ENCODE data around the gene TCN2. TPM values are rescaled to one million over a fixed set of nuclear protein-coding genes. Genes with fewer than 3 reads are reported as not detected.
A peak's percentile ranks its signal among the peaks of the same experiment; 100 is the strongest.

Gene TCN2
- total RNA-seq, 2 experiments from 2014 or later, result 0.19 to 0.41 TPM

GRCh38 chr22:30649430-30650007, 42.5 kb downstream of the TCN2 start:
- Mint-ChIP-seq H3K27ac (peak overlapping the region; percentile 86), H3K9me3 (ENCODE audit: low read depth) (no peaks in the 10 kb centered on the region), H3K4me1 (peaks cover 31% of the 10 kb centered on the region), H3K4me3 (no peak overlapping the region), H3K36me3 (peaks cover 1% of the 10 kb centered on the region), H3K27me3 (no peaks in the 10 kb centered on the region)
- CTCF ChIA-PET, result interaction anchor here (0.6 to 4.1 kb wide), 11 partner anchors 9 to 436 kb away, joined by 3 to 36 read pairs (median 4); partner anchors contain the start of genes DUSP18 and SLC35E4
- ATAC-seq (peak; percentile 100), DNase-seq (peak; percentile 90)

- no peak for DNase-seq
- Mint-ChIP-seq H3K4me3 (no peak overlapping the region), H3K9me3 (ENCODE audit: low read depth) (no peaks in the 10 kb centered on the region), H3K27me3 (no peaks in the 10 kb centered on the region), H3K36me3 (peaks cover 1% of the 10 kb centered on the region), H3K27ac (peak overlapping the region; percentile 56), H3K4me1 (peaks cover 29% of the 10 kb centered on the region)
- no peak for ATAC-seq
- CTCF ChIA-PET, result interaction anchor here (1.0 to 4.1 kb wide), 6 partner anchors 11 to 95 kb away, joined by 4 to 36 read pairs (median 4); partner anchors contain the start of genes DUSP18 and SLC35E4
These were observed 43.6 kb downstream of the TCN2 start for GRCh38 chr22:30650508-30651116.

- Mint-ChIP-seq H3K9me3 (ENCODE audit: low read depth) (no peaks in the 10 kb centered on the region), H3K36me3 (peaks cover 1% of the 10 kb centered on the region), H3K27ac (no peak overlapping the region), H3K27me3 (no peaks in the 10 kb centered on the region), H3K4me1 (peaks cover 27% of the 10 kb centered on the region), H3K4me3 (no peak overlapping the region)
- DNase-seq (no peak), ATAC-seq (no peak)
- CTCF ChIA-PET, result no interaction called here
These were observed 45.9 kb downstream of the TCN2 start for GRCh38 chr22:30652852-30653251.

GRCh38 chr22:30654361-30654760, 47.4 kb downstream of the TCN2 start:
- H3K36me3 Mint-ChIP-seq, result peaks cover 3% of the 10 kb centered on the region
- CTCF ChIA-PET, result no interaction called here
- no peaks in the 10 kb centered on the region for H3K27me3 Mint-ChIP-seq
- no peak for ATAC-seq
- H3K4me1 Mint-ChIP-seq, result peaks cover 20% of the 10 kb centered on the region
- no peak overlapping the region for H3K4me3 Mint-ChIP-seq
- H3K27ac Mint-ChIP-seq, result no peak overlapping the region
- H3K9me3 Mint-ChIP-seq (ENCODE audit: low read depth), result no peaks in the 10 kb centered on the region
- no peak for DNase-seq

- peaks cover 7% of the 10 kb centered on the region for H3K36me3 Mint-ChIP-seq
- DNase-seq (no peak), ATAC-seq (no peak)
- H3K4me3 Mint-ChIP-seq, result no peak overlapping the region
- no peaks in the 10 kb centered on the region for H3K27me3 Mint-ChIP-seq
- H3K9me3 Mint-ChIP-seq (ENCODE audit: low read depth), result no peaks in the 10 kb centered on the region
- no peak overlapping the region for H3K27ac Mint-ChIP-seq
- CTCF ChIA-PET, result interaction anchor here (0.7 to 1.0 kb wide), 2 partner anchors 17 to 21 kb away, joined by 3 read pairs; no protein-coding TSS in a partner anchor
- peaks cover 13% of the 10 kb centered on the region for H3K4me1 Mint-ChIP-seq
These were observed 48.6 kb downstream of the TCN2 start for GRCh38 chr22:30655532-30655931.

GRCh38 chr22:30662040-30662439, 55.1 kb downstream of the TCN2 start:
- H3K27me3 Mint-ChIP-seq, result no peaks in the 10 kb centered on the region
- H3K36me3 Mint-ChIP-seq, result peaks cover 18% of the 10 kb centered on the region
- DNase-seq, result no peak

GRCh38 chr22:30664798-30665197, 57.8 kb downstream of the TCN2 start:
- Mint-ChIP-seq H3K27me3 (peaks cover 4% of the 10 kb centered on the region), H3K36me3 (peaks cover 14% of the 10 kb centered on the region), H3K4me3 (no peak overlapping the region), H3K9me3 (ENCODE audit: low read depth) (no peaks in the 10 kb centered on the region), H3K27ac (no peak overlapping the region), H3K4me1 (peaks cover 16% of the 10 kb centered on the region)
- ATAC-seq (no peak), DNase-seq (no peak)
- CTCF ChIA-PET, result no interaction called here

More at GRCh38 chr22:30662040-30662439, 55.1 kb downstream of the TCN2 start:
- Mint-ChIP-seq H3K9me3 (ENCODE audit: low read depth) (no peaks in the 10 kb centered on the region), H3K4me1 (peaks cover 11% of the 10 kb centered on the region), H3K4me3 (no peak overlapping the region), H3K27ac (no peak overlapping the region)
- no peak for ATAC-seq
- CTCF ChIA-PET, result interaction anchor here (0.7 to 1.8 kb wide), 2 partner anchors 12 to 82 kb away, joined by 3 to 4 read pairs; no protein-coding TSS in a partner anchor

GRCh38 chr22:30665266-30665665, 58.3 kb downstream of the TCN2 start:
- Mint-ChIP-seq H3K4me1 (peaks cover 16% of the 10 kb centered on the region), H3K36me3 (peaks cover 14% of the 10 kb centered on the region), H3K27ac (no peak overlapping the region), H3K9me3 (ENCODE audit: low read depth) (no peaks in the 10 kb centered on the region), H3K4me3 (no peak overlapping the region), H3K27me3 (peaks cover 4% of the 10 kb centered on the region)
- CTCF ChIA-PET, result no interaction called here
- ATAC-seq, result no peak
- no peak for DNase-seq

GRCh38 chr22:30665786-30666185, 58.8 kb downstream of the TCN2 start:
- DNase-seq (no peak), ATAC-seq (no peak)
- Mint-ChIP-seq H3K9me3 (ENCODE audit: low read depth) (no peaks in the 10 kb centered on the region), H3K36me3 (peaks cover 12% of the 10 kb centered on the region), H3K4me1 (peaks cover 16% of the 10 kb centered on the region), H3K4me3 (no peak overlapping the region), H3K27ac (no peak overlapping the region), H3K27me3 (peaks cover 4% of the 10 kb centered on the region)
- CTCF ChIA-PET, result interaction anchor here (2.6 kb wide), 1 partner anchor 16 kb away, joined by 13 read pairs; no protein-coding TSS in a partner anchor

GRCh38 chr22:30667107-30667493, 60.1 kb downstream of the TCN2 start:
- CTCF ChIA-PET, result interaction anchor here (0.6 to 4.1 kb wide), 3 partner anchors 17 to 1026 kb away, joined by 4 to 17 read pairs (median 13); partner anchors contain the start of gene SLC35E4
- ATAC-seq (no peak), DNase-seq (no peak)
- H3K27me3 Mint-ChIP-seq, result peaks cover 4% of the 10 kb centered on the region
- H3K4me1 Mint-ChIP-seq, result peaks cover 16% of the 10 kb centered on the region
- H3K27ac Mint-ChIP-seq, result peak overlapping the region; percentile 86
- H3K36me3 Mint-ChIP-seq, result peaks cover 12% of the 10 kb centered on the region
- H3K4me3 Mint-ChIP-seq, result peak overlapping the region; percentile 98
- no peaks in the 10 kb centered on the region for H3K9me3 Mint-ChIP-seq (ENCODE audit: low read depth)

GRCh38 chr22:30667494-30668385, 60.8 kb downstream of the TCN2 start, which contains the start of gene DUSP18:
TSS of gene DUSP18 (minus strand) at chr22:30667875. CDS start at chr22:30664003, 3,872 bp downstream.
- H3K36me3 Mint-ChIP-seq, result peaks cover 10% of the 10 kb centered on the region
- CTCF ChIA-PET, result interaction anchor here (2.6 to 4.1 kb wide), 2 partner anchors 18 to 33 kb away, joined by 13 to 17 read pairs; partner anchors contain the start of gene SLC35E4
- peak within 1 kb of the TSS; percentile 86 for H3K27ac Mint-ChIP-seq
- no peaks in the 10 kb centered on the region for H3K9me3 Mint-ChIP-seq (ENCODE audit: low read depth)
- peaks cover 4% of the 10 kb centered on the region for H3K27me3 Mint-ChIP-seq
- DNase-seq, result peak; percentile 96
- H3K4me3 Mint-ChIP-seq, result peak within 1 kb of the TSS; percentile 98
- peaks cover 16% of the 10 kb centered on the region for H3K4me1 Mint-ChIP-seq
- ATAC-seq, result peak; percentile 97

GRCh38 chr22:30668386-30668710, 61.4 kb downstream of the TCN2 start:
- peaks cover 16% of the 10 kb centered on the region for H3K4me1 Mint-ChIP-seq
- peak overlapping the region; percentile 98 for H3K4me3 Mint-ChIP-seq
- H3K27ac Mint-ChIP-seq, result peak overlapping the region; percentile 62
- peaks cover 4% of the 10 kb centered on the region for H3K27me3 Mint-ChIP-seq
- no peak for ATAC-seq
- H3K9me3 Mint-ChIP-seq (ENCODE audit: low read depth), result no peaks in the 10 kb centered on the region
- H3K36me3 Mint-ChIP-seq, result peaks cover 6% of the 10 kb centered on the region
- no peak for DNase-seq
- CTCF ChIA-PET, result interaction anchor here (2.6 to 4.1 kb wide), 2 partner anchors 19 to 33 kb away, joined by 13 to 17 read pairs; partner anchors contain the start of gene SLC35E4

- no peak for ATAC-seq
- Mint-ChIP-seq H3K27me3 (peaks cover 7% of the 10 kb centered on the region), H3K4me3 (no peak overlapping the region), H3K9me3 (ENCODE audit: low read depth) (no peaks in the 10 kb centered on the region), H3K36me3 (peaks cover 2% of the 10 kb centered on the region), H3K27ac (no peak overlapping the region), H3K4me1 (peaks cover 13% of the 10 kb centered on the region)
- DNase-seq, result no peak
- CTCF ChIA-PET, result no interaction called here
These were observed 64.1 kb downstream of the TCN2 start for GRCh38 chr22:30671071-30671470.

Data from activated CD8-positive, alpha-beta memory T cell treated with anti-CD3 and anti-CD28 coated beads, Interleukin-2, amount 10 ng/mL, durations not matched to agents 7 days and 5 days (primary cell).